GM18520 (cell line): ENCODE measurements around the gene USP19.

Experiments used
- ATAC-seq: cut with Tn5 transposase; IDR thresholded peaks from one replicate; pipeline ENCODE4 v1.9.1; 2021; ENCODE audit not compliant: unreplicated experiment

USP19 gene

DNA sequence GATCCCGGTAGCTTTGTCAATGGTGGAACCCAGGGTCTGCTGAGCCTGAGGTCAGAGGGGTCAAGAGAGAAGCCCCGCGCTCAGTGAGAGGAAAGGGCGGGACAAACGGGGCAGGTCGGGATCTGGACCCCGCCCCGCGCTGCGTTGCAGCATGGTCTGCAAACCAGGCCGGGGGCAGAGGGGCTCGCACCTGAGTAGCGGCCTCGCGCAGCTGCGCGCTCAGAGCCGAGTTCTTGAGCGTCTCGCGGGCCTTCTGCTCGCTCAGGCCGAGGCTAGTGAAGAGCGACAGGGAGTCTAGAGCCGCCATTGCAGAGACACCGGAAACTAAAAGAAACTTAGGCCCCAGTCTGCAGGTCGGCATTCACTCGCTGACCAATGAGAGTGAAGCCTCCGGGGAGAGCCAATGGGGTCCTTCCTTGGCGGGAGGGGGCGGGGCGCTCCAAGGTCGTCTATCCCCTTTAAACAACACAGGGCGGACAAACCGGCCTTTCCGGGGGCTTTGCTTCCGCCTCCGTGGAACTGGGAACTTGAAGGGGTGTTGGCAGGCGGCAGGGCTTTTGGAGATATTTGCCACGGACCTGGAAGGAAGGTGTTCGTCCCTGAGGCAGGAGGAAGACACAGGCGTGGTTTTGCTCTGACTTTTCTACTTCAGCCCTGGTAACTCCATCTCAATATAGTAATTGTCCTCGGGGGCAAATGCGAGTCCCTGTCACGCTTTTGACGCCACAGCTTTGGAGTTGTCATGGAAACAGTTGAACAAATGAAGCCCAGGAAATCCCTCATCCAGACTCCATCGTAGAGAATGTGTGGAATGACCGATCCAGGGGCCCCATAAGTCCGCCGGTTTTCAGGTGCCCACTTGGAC, 16.0 kb downstream of the USP19 start, which contains the start of gene QARS1:
QARS1 (minus strand) TSS at position 331 of the 865 bp plus-strand sequence; CDS start at position 307, 24 bp downstream.
- peak; percentile 79 for ATAC-seq

DNA sequence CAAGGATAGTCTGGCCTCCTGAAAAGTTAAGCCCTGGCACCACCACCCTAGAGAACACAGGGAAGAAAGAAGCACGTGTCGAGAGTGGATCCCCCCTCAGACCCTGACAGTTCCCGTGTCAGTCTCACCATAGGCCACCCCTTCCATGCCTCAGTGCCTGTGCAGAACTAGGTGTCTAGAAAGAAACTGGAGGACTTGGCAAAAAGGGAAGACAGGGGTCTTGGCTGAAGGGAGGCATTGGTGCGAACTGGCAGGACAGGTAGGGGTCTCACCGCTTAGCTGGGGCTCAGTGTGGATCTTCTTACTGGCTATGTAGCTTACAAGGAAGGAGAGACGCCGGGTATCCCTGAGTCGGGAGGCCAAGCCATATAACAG, 16.6 kb downstream of the USP19 start:
- no peak for ATAC-seq

DNA sequence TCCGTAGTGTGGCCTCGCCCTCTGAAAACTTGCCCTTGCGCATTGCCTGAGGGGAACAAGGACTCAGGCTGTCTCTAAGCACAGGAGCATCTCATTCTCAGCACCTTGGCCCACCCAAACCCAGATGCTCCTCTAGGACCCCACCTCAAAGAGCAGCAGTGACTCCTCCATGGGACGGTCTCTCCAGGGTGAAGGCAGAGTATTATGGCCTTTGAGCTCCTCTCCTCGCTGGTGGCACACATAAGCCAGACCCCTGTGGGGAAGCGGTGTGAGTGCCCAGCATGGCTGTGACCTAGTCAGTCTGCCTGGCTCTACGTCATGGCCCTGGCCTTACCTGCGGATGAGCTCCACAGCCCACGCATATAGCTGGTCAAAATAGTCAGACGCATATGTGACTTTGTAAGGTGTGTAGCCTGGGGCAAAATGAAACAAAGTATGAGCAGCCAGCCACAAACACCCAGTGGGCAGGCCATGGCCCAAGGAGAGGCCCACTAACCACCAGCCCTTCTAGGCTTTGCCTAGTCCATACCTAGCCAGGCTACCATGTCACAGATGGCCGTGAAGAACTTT, 20.5 kb downstream of the USP19 start:
- ATAC-seq, result no peak

DNA sequence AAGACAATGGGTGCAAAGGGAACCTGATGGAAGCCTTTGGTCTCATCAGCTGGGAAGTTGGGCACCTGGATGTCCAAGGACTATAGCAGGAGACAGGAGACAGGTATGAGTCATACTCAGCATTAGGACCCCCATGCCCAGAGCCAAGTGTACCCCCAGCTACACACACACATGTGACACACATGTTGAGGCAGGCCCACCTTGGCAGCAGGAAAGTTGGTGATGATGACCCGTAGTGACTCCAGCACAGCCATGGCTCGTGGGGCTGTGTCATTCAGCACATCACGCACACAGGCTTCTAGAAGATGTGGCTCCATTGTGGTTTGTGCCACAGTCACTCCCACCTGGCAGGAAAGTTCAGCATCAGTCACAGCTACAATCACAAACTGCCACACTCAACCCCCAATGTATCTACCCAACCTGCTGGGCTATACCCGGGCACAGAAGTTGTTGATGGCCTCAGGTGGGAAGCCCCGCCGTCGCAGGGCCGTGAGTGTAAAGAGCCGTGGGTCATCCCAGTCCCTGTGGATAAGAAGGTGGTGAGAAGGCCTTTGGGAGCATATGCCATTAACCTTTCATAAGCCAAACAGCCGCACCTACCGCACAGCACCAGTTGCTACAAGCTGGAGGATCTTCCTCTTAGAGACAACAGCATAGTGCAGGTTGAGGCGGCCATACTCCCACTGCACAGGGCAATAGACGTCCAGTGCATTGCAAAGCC, 21.6 kb downstream of the USP19 start:
- ATAC-seq, result no peak

GRCh38 chr3:49098429-49098828, 22.2 kb downstream of the USP19 start:
- no peak for ATAC-seq

- ATAC-seq, result peak; percentile 72
Measured at GRCh38 chr3:49093853-49094767, 26.5 kb downstream of the USP19 start, which contains the start of gene QRICH1. Gene QRICH1 (minus strand): TSS chr3:49094071. CDS start chr3:49077017, 17,054 bp downstream.

GRCh38 chr3:49092938-49093852, 27.4 kb downstream of the USP19 start:
- peak; percentile 24 for ATAC-seq

DNA sequence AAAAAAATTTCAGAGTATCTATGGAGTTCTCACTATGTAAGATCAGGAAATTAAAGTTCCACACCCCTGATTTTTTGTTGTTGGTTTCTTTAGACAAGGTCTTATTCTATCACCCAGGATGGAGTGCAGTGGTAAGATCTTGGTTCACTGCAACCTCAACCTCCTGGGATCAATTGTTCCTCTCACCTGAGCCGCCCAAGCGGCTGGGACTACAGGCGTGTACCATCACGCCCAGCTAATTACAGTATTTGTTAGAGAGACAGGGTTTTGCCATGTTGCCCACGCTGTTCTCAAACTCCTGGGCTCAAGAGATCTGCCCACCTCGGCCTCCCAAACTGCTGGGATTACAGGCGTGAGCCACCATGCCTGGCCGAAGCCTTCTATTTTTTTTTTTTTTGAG, 39.2 kb downstream of the USP19 start:
- ATAC-seq, result no peak

DNA sequence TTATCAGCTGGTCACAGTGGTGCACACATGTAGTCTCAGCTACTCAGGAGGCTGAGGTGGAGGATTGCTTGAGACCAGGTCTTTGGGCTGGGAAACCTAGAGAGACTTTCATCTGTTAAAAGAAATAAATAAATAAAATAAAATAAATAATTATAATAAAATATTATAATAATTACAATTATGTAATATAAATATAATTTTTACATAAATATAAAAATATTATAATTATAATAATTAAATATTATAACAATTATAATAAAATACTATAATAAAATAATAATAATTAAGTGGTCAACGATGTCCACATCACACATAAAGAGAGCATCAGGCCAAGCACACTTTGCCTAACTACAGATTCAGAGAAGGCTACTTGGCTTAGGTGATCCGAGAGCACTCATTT, 41.4 kb downstream of the USP19 start:
- no peak for ATAC-seq

DNA sequence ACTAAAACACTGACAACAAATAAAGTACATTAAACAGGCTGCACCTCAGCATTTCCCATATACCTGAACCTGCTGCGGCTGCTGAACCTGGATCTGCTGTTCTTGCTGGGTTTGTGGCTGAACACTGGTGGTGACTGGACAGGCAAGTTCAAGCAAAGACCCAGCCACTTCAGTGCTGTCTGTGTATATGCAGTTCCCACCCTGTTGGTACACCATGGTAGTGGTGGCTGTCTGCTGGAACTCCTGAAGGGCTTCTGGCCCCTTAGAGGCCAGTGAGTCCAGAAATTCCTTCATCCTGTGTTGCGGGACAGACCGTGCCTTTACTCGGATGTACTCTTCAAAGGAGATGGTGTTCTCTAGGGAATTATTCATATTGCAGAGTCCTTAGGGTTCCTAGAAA, 44.0 kb downstream of the USP19 start:
- ATAC-seq, result no peak

DNA sequence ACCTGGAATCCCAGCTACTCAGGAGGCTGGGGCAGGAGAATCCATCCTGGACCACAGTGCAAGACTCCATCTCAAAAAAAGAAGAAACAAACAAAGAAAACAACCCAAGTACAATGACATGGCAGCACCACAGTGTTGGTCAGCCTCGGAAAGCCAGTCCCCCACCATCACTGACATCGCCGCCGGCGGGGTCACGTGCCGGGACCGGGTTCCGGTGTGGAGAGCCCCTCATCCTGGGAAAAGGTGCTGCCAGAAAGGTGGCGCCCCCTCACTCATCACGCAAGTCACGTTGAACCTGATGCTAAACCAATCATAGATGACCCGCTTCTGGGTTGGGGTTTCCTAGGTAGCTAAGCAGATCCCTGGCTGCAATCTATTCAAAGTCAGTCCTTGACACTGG, 44.5 kb downstream of the USP19 start:
- no peak for ATAC-seq
